Endothelial cell of umbilical vein (primary cell): ENCODE results near the gene RNGTT. TPM values are rescaled to one million over a fixed set of nuclear protein-coding genes. Genes with fewer than 3 reads are reported as not detected.

ENCODE experiments used
- BruUV-seq: library from RNA; stranded (reverse); fragments of 400-500 nt; replicated peaks from 2 replicates; lab custom pipeline; 2021; lab: Mats Ljungman, UMichigan
- CTCF ChIA-PET: fragments of 300-600, 350-600 bp; sonication (Branson Sonifier 250); formaldehyde crosslinking; loops from one replicate; lab custom pipeline; 2021; ENCODE audit warnings: antibody characterized with exemption, inconsistent platforms; lab: Charles Lee
- POLR2A ChIA-PET: fragments of 300-600, 350-600 bp; sonication (Branson Sonifier 250); formaldehyde crosslinking; loops from one replicate; lab custom pipeline; 2021; ENCODE audit warnings: antibody characterized with exemption, inconsistent platforms; lab: Charles Lee
- DNase-seq: peaks from one replicate; pipeline ENCODE4 v3.0.0-alpha.2; 2011; ENCODE audit warnings: low read depth, low spot score
- FAIRE-seq: peaks from 2 replicates; lab custom pipeline; 2011; peaks lifted over from hg19 to GRCh38; lab: Jason Lieb, UNC
- H2AFZ ChIP-seq: 2 replicates; pipeline ENCODE4 v1.6.0; 2012; ENCODE audit warnings: low read depth, low read length, control low read depth, inconsistent platforms
- H3K27ac ChIP-seq: 2 replicates; pipeline ENCODE4 v1.5.1; 2011; ENCODE audit warnings: low read depth, mild to moderate bottlenecking, control low read depth, low read length, moderate library complexity; ENCODE audit not compliant: insufficient read depth
- H3K27me3 ChIP-seq, 2 experiments: 2 replicates each; pipeline versions ENCODE4 v1.6.0 to v1.6.1; 2011; ENCODE audit warnings: low read length in 2 of 2, mixed read lengths in 1 of 2; ENCODE audit not compliant: control insufficient read depth in 2 of 2, insufficient read depth in 2 of 2
- H3K36me3 ChIP-seq, 2 experiments: 2 replicates in 1 of 2; 3 replicates in 1 of 2; pipeline ENCODE4 v1.5.1; 2011; ENCODE audit warnings: low read length in 2 of 2, mild to moderate bottlenecking in 1 of 2, moderate library complexity in 1 of 2; ENCODE audit not compliant: control insufficient read depth in 2 of 2, insufficient read depth in 2 of 2; ENCODE audit errors: extremely low read depth in 1 of 2
- H3K4me1 ChIP-seq: 3 replicates; pipeline ENCODE4 v1.5.1; 2011; ENCODE audit warnings: mild to moderate bottlenecking, low read length; ENCODE audit not compliant: control insufficient read depth, insufficient read depth; ENCODE audit errors: extremely low read depth
- H3K4me2 ChIP-seq: 2 replicates; pipeline ENCODE4 v1.6.1; 2011; ENCODE audit warnings: low read length, control low read depth, mixed read lengths; ENCODE audit not compliant: insufficient read depth
- H3K4me3 ChIP-seq, 3 experiments: fragments of 200-600 bp in 1 of 3; sonication (generic), shearing (Covaris generic) in 1 of 3; replicated peaks in 1 of 3; 2 replicates each; pipeline ENCODE4 v1.5.1; 2011 to 2016; ENCODE audit warnings: control low read depth in 3 of 3, low read length in 3 of 3, mild to moderate bottlenecking in 2 of 3, inconsistent platforms in 1 of 3, low read depth in 1 of 3, moderate library complexity in 1 of 3; ENCODE audit not compliant: insufficient read depth in 1 of 3
- H3K79me2 ChIP-seq: 2 replicates; pipeline ENCODE4 v1.6.0; 2012; ENCODE audit warnings: low read length, inconsistent platforms; ENCODE audit not compliant: control insufficient read depth, insufficient read depth
- H3K9ac ChIP-seq: replicated peaks from 2 replicates; pipeline ENCODE3; 2011; ENCODE audit warnings: low read length, control low read depth; ENCODE audit not compliant: insufficient read depth; ENCODE audit errors: extremely low read depth
- H3K9me1 ChIP-seq: replicated peaks from 3 replicates; pipeline ENCODE4 v1.6.0; 2011; ENCODE audit warnings: mild to moderate bottlenecking, low read length; ENCODE audit not compliant: control insufficient read depth, insufficient read depth; ENCODE audit errors: extremely low read depth
- H3K9me3 ChIP-seq: replicated peaks from 2 replicates; pipeline ENCODE4 v1.5.1; 2012; ENCODE audit warnings: low read length, inconsistent platforms; ENCODE audit not compliant: control insufficient read depth, insufficient read depth
- H4K20me1 ChIP-seq: replicated peaks from 2 replicates; pipeline ENCODE3; 2011; ENCODE audit warnings: mild to moderate bottlenecking, low read length; ENCODE audit not compliant: control insufficient read depth, insufficient read depth; ENCODE audit errors: extremely low read depth
- EZH2 ChIP-seq: IDR thresholded peaks from 2 replicates; pipeline ENCODE4 v1.6.1; 2012; ENCODE audit warnings: borderline replicate concordance, low read depth, mild to moderate bottlenecking, moderate library complexity, low read length, inconsistent platforms; ENCODE audit not compliant: severe bottlenecking
- FOS ChIP-seq: IDR thresholded peaks from 2 replicates; pipeline ENCODE4 v1.6.1; 2011; ENCODE audit warnings: mild to moderate bottlenecking, low read length, moderate library complexity, borderline replicate concordance; ENCODE audit not compliant: insufficient read depth
- GATA2 ChIP-seq: IDR thresholded peaks from 2 replicates; pipeline ENCODE4 v1.7.0; 2011; ENCODE audit warnings: low read depth, mild to moderate bottlenecking, moderate library complexity, mixed read lengths, low read length; ENCODE audit not compliant: insufficient read length, insufficient read depth
- JUN ChIP-seq: IDR thresholded peaks from 2 replicates; pipeline ENCODE4 v1.6.1; 2011; ENCODE audit warnings: borderline replicate concordance, low read depth; ENCODE audit not compliant: insufficient read length, insufficient read depth
- MYC ChIP-seq: IDR thresholded peaks from one replicate; pipeline ENCODE4 v1.6.1; 2011; ENCODE audit warnings: mild to moderate bottlenecking, low read depth, low read length
- POLR2A ChIP-seq: IDR thresholded peaks from 2 replicates; pipeline ENCODE4 v1.6.1; 2012; ENCODE audit warnings: low read depth, mild to moderate bottlenecking, control low read depth, low read length
- POLR2AphosphoS5 ChIP-seq: IDR thresholded peaks from 2 replicates; pipeline ENCODE4 v1.6.1; 2012; ENCODE audit warnings: low read depth, mild to moderate bottlenecking, control low read depth, low read length, moderate library complexity; ENCODE audit not compliant: insufficient read depth
- dilution Hi-C: fragments of 300-500 bp; cut with MboI; formaldehyde crosslinking; loops from one replicate; pipeline ENCODE4 v1.15.0; 2019; ENCODE audit warnings: low sequenced_read_pairs; ENCODE audit not compliant: extremely low pct_ligation_motif_present
- intact Hi-C: fragments of 100-400 bp; cut with micrococcal nuclease; formaldehyde crosslinking; loops from one replicate; pipeline ENCODE4 v1.10.0; 2022
- polyA plus RNA-seq, 4 experiments: library from polyadenylated mRNA; depleted of rRNA in 3 of 4; stranded (reverse) in 3 of 4; unstranded in 1 of 4; fragments of >200 nt; gene quantifications; 2 replicates each; pipeline versions ENCODE4 v1.2.1 to v1.2.3, GENCODE V29; 2011 to 2012; ENCODE audit warnings: missing spikeins in 1 of 4
- total RNA-seq: library from RNA; stranded (reverse); gene quantifications from 2 replicates; pipeline ENCODE4 v1.2.3, GENCODE V29; 2021
- TF ChIP-seq, protein P1 (sequence below): IDR thresholded peaks from 2 replicates; pipeline ENCODE4 v1.6.1; 2011; ENCODE audit not compliant: insufficient read depth, insufficient read length
- TF ChIP-seq, protein P2 (sequence below), 2 donors: IDR thresholded peaks; 1 replicate in 1 of 2; 2 replicates in 1 of 2; pipeline ENCODE4 v1.5.1; 2011; ENCODE audit warnings: low read length in 2 of 2, mild to moderate bottlenecking in 2 of 2, moderate library complexity in 2 of 2, control low read depth in 1 of 2, inconsistent platforms in 1 of 2, low read depth in 1 of 2; ENCODE audit not compliant: insufficient read depth in 1 of 2; ENCODE audit errors: extremely low read depth in 1 of 2

The RNGTT gene
- total and polyA plus RNA-seq, 2 donors (not counting 3 experiments of a cell fraction or from before 2014, with no cell fraction given): 2.1 to 13.1 TPM

DNA sequence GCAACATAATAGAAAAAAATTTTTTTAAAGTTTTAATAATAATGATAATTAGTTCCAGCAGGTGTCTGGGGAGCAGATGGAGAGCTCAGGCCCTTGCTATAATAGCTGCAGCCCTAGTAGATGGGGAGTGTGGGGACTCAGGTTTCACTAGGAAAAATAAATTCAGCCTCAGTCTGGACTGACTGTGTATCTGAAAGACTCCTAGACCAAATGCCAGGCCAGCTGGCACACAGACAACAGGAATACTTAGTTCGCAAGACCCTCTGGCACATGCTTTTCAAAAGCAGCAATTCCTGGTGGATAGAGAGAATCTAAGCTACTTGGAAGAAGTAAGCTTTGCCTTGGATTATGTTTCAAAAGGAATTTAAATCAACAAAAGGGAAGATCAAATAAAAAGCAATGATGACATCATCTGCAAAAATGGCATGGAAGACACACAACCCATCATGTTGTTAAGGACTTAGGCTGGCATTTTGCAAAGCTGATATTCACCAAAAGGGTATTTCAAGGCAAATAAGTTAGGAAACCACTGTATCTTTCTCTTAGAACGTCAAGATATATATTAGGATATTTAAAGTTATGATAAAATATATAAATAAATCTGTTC, 107.8 kb downstream of the RNGTT start:
- Histone ChIP-seq H3K4me3 (no peak overlapping the region), H3K27me3 (no peaks in the 10 kb centered on the region), H3K27ac (no peak overlapping the region), H3K9me1 (no peaks in the 10 kb centered on the region), H3K79me2 (no peaks in the 10 kb centered on the region), H2AFZ (no peak overlapping the region), H4K20me1 (no peaks in the 10 kb centered on the region), H3K4me2 (no peak overlapping the region), H3K36me3 (no peaks in the 10 kb centered on the region), H3K4me1 (no peaks in the 10 kb centered on the region), H3K9me3 (no peaks in the 10 kb centered on the region), H3K9ac (no peak overlapping the region)
- ChIA-PET POLR2A (no interaction called here), CTCF (interaction anchor here (2.0 to 3.6 kb wide), 2 partner anchors 12 to 15 kb away, joined by 8 to 19 read pairs; no protein-coding TSS in a partner anchor)
- FAIRE-seq (no peak), DNase-seq (no peak)
- intact Hi-C loops (no loop called here), dilution Hi-C loops (no loop called here)
- no TSS peak for BruUV-seq
- TF ChIP-seq MYC (no peak), EZH2 (no peak), POLR2AphosphoS5 (no peak), FOS (no peak), GATA2 (no peak), POLR2A (no peak), JUN (no peak)
- TF ChIP-seq, protein P1, sequence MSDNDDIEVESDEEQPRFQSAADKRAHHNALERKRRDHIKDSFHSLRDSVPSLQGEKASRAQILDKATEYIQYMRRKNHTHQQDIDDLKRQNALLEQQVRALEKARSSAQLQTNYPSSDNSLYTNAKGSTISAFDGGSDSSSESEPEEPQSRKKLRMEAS: no peak
- TF ChIP-seq, protein P2, sequence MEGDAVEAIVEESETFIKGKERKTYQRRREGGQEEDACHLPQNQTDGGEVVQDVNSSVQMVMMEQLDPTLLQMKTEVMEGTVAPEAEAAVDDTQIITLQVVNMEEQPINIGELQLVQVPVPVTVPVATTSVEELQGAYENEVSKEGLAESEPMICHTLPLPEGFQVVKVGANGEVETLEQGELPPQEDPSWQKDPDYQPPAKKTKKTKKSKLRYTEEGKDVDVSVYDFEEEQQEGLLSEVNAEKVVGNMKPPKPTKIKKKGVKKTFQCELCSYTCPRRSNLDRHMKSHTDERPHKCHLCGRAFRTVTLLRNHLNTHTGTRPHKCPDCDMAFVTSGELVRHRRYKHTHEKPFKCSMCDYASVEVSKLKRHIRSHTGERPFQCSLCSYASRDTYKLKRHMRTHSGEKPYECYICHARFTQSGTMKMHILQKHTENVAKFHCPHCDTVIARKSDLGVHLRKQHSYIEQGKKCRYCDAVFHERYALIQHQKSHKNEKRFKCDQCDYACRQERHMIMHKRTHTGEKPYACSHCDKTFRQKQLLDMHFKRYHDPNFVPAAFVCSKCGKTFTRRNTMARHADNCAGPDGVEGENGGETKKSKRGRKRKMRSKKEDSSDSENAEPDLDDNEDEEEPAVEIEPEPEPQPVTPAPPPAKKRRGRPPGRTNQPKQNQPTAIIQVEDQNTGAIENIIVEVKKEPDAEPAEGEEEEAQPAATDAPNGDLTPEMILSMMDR (IDR thresholded peaks at IDR 0.05; ENCODE audit: extremely low read depth in 1 of 2, insufficient read depth in 1 of 2, low read depth in 1 of 2, low read length in 2 of 2): no peak
